Panc1 (cell line): ENCODE data around the gene PSMA7. TPM values are rescaled to one million over a fixed set of nuclear protein-coding genes. Genes with fewer than 3 reads are reported as not detected.

Experiments used
- ATAC-seq: fragments of 200-7000 bp; cut with Tn5 transposase; 2 replicates; pipeline ENCODE4 v1.9.1; 2020; ENCODE audit warnings: mild to moderate bottlenecking, moderate library complexity
- BruUV-seq: library from RNA; stranded (reverse); fragments of 400-500 nt; replicated peaks from 2 replicates; lab custom pipeline; 2021; lab: Mats Ljungman, UMichigan
- CTCF ChIA-PET: fragments of 300-600 bp; sonication (Branson Sonifier 250); formaldehyde crosslinking; loops from one replicate; lab custom pipeline; 2022; ENCODE audit warnings: antibody characterized with exemption; lab: Charles Lee
- POLR2A ChIA-PET: fragments of 300-600 bp; sonication (Branson Sonifier 250); formaldehyde crosslinking; loops from one replicate; lab custom pipeline; 2022; ENCODE audit warnings: antibody characterized with exemption; lab: Charles Lee
- DNase-seq: peaks from one replicate; pipeline ENCODE4 v3.0.0-alpha.2; 2010; ENCODE audit warnings: low read depth, low spot score
- H3K27ac ChIP-seq: 2 replicates; pipeline ENCODE4 v1.5.1; 2011; ENCODE audit warnings: mild to moderate bottlenecking, low read length, inconsistent platforms
- H3K27me3 ChIP-seq: fragments of 200-500 bp; sonication (Bioruptor generic); 2 replicates; pipeline ENCODE4 v1.6.0; 2014; ENCODE audit warnings: low read length, inconsistent platforms; ENCODE audit not compliant: control insufficient read depth, insufficient read depth
- H3K36me3 ChIP-seq: fragments of 200-500 bp; sonication (Bioruptor generic); 2 replicates; pipeline ENCODE4 v1.5.1; 2014; ENCODE audit warnings: inconsistent platforms, mild to moderate bottlenecking, low read length, moderate library complexity; ENCODE audit not compliant: control insufficient read depth, insufficient read depth
- H3K4me1 ChIP-seq: 2 replicates; pipeline ENCODE4 v1.5.1; 2011; ENCODE audit warnings: inconsistent platforms, mild to moderate bottlenecking, low read length, moderate library complexity; ENCODE audit not compliant: control insufficient read depth, insufficient read depth
- H3K4me3 ChIP-seq, 2 experiments: 2 replicates each; pipeline ENCODE4 v1.5.1; 2011 to 2012; ENCODE audit warnings: low read depth in 2 of 2, low read length in 2 of 2, mild to moderate bottlenecking in 2 of 2, inconsistent platforms in 1 of 2, moderate library complexity in 1 of 2
- H3K9me3 ChIP-seq: fragments of 200-500 bp; sonication (Bioruptor generic); 2 replicates; pipeline ENCODE4 v1.5.1; 2014; ENCODE audit warnings: low read depth, mild to moderate bottlenecking, inconsistent platforms, low read length, moderate library complexity; ENCODE audit not compliant: control insufficient read depth, insufficient read depth
- POLR2AphosphoS5 ChIP-seq: IDR thresholded peaks from 2 replicates; pipeline ENCODE4 v1.6.1; 2012; ENCODE audit warnings: mild to moderate bottlenecking, low read depth, low read length, moderate library complexity
- REST ChIP-seq, 2 experiments: IDR thresholded peaks; 2 replicates each; pipeline ENCODE4 v1.6.1; 2011 to 2012; ENCODE audit warnings: low read depth in 2 of 2, control low read depth in 1 of 2, low read length in 1 of 2, mild to moderate bottlenecking in 1 of 2, moderate library complexity in 1 of 2; ENCODE audit not compliant: insufficient read depth in 1 of 2
- SIN3A ChIP-seq: IDR thresholded peaks from 2 replicates; pipeline ENCODE4 v1.6.1; 2012; ENCODE audit warnings: low read depth, mild to moderate bottlenecking, low read length, moderate library complexity, borderline replicate concordance; ENCODE audit not compliant: insufficient read depth
- TCF7L2 ChIP-seq: IDR thresholded peaks from 2 replicates; pipeline ENCODE4 v1.6.1; 2011; ENCODE audit warnings: mild to moderate bottlenecking, low read depth, low read length, inconsistent platforms
- in situ Hi-C: cut with HindIII; loops from 2 replicates; pipeline ENCODE4 v1.10.0; 2016; ENCODE audit warnings: low sequenced_read_pairs, low pct_unique_long_range_greater_than_20kb
- intact Hi-C: fragments of 100-400 bp; cut with micrococcal nuclease; formaldehyde crosslinking; loops from one replicate; pipeline ENCODE4 v1.10.0; 2022; ENCODE audit not compliant: unreplicated experiment
- total RNA-seq: library from RNA; stranded (reverse); gene quantifications from one replicate; pipeline ENCODE4 v1.2.1, GENCODE V29; 2021; ENCODE audit not compliant: unreplicated experiment
- TF ChIP-seq, protein P1 (sequence below): fragments of 450-650 bp; IDR thresholded peaks from 2 replicates; pipeline ENCODE4 v1.5.1; 2017; ENCODE audit warnings: mild to moderate bottlenecking

Gene PSMA7
- total RNA-seq, 1 experiment from 2014 or later, result 402 TPM

GRCh38 chr20:62096421-62097380, 46.5 kb downstream of the PSMA7 start:
- BruUV-seq, result no TSS peak
- DNase-seq (no peak), ATAC-seq (no peak; the same call in 1 of the 2 replicates)
- Histone ChIP-seq H3K27ac (no peak overlapping the region), H3K9me3 (no peaks in the 10 kb centered on the region; the same call in 1 of the 2 replicates), H3K4me3 (no peak overlapping the region), H3K36me3 (no peaks in the 10 kb centered on the region), H3K4me1 (no peaks in the 10 kb centered on the region), H3K27me3 (no peaks in the 10 kb centered on the region; the same call in 1 of the 2 replicates)
- intact Hi-C loops, result no loop called here
- ChIA-PET CTCF (no interaction called here), POLR2A (no interaction called here)
- TF ChIP-seq TCF7L2 (no peak), SIN3A (no peak), POLR2AphosphoS5 (no peak), REST (IDR thresholded peaks at IDR 0.05; ENCODE audit: insufficient read depth in 1 of 2, low read depth in 2 of 2, low read length in 1 of 2) (no peak)
- TF ChIP-seq, protein P1, sequence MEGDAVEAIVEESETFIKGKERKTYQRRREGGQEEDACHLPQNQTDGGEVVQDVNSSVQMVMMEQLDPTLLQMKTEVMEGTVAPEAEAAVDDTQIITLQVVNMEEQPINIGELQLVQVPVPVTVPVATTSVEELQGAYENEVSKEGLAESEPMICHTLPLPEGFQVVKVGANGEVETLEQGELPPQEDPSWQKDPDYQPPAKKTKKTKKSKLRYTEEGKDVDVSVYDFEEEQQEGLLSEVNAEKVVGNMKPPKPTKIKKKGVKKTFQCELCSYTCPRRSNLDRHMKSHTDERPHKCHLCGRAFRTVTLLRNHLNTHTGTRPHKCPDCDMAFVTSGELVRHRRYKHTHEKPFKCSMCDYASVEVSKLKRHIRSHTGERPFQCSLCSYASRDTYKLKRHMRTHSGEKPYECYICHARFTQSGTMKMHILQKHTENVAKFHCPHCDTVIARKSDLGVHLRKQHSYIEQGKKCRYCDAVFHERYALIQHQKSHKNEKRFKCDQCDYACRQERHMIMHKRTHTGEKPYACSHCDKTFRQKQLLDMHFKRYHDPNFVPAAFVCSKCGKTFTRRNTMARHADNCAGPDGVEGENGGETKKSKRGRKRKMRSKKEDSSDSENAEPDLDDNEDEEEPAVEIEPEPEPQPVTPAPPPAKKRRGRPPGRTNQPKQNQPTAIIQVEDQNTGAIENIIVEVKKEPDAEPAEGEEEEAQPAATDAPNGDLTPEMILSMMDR, result no peak
- in situ Hi-C loops, result no loop called here

GRCh38 chr20:62089393-62089792, 53.8 kb downstream of the PSMA7 start:
- POLR2A ChIA-PET, result interaction anchor here (1.3 kb wide), 1 partner anchor 32 kb away, joined by 11 read pairs; the partner anchor contains the start of gene LSM14B
- no peak overlapping the region for H3K27ac ChIP-seq
- in situ Hi-C loops (no loop called here), intact Hi-C loops (loop anchor here (2.0 kb wide), 1 partner anchor 23 kb away; no protein-coding TSS in a partner anchor)
- H3K27me3 ChIP-seq, result no peaks in the 10 kb centered on the region; the same call in 1 of the 2 replicates
- H3K9me3 ChIP-seq, result no peaks in the 10 kb centered on the region
- no TSS peak for BruUV-seq
- H3K4me3 ChIP-seq, result no peak overlapping the region
- no peaks in the 10 kb centered on the region for H3K36me3 ChIP-seq
- CTCF ChIA-PET, result interaction anchor here (0.6 kb wide), 1 partner anchor 158 kb away, joined by 5 read pairs; no protein-coding TSS in a partner anchor
- H3K4me1 ChIP-seq, result peaks cover 14% of the 10 kb centered on the region
- TF ChIP-seq SIN3A (no peak), TCF7L2 (no peak), REST (IDR thresholded peaks at IDR 0.05; ENCODE audit: insufficient read depth in 1 of 2, low read depth in 2 of 2, low read length in 1 of 2) (no peak), POLR2AphosphoS5 (no peak)
- TF ChIP-seq, protein P1, result no peak
- ATAC-seq (no peak), DNase-seq (no peak)
